Progenitor cell of endocrine pancreas (in vitro differentiated cells): ENCODE data around the gene FKBP1A. TPM values are rescaled to one million over a fixed set of nuclear protein-coding genes. Genes with fewer than 3 reads are reported as not detected.

Experiments
- DNase-seq: peaks from one replicate; pipeline ENCODE4 v3.0.0; 2021; ENCODE audit warnings: low spot score; ENCODE audit not compliant: unreplicated experiment
- H3K27ac Mint-ChIP-seq: 2 replicates; pipeline ENCODE4 v1.8.0; 2021; ENCODE audit warnings: mild to moderate bottlenecking, moderate library complexity, mixed read lengths
- H3K27me3 Mint-ChIP-seq: 2 replicates; pipeline ENCODE4 v1.8.0; 2021; ENCODE audit warnings: mixed read lengths
- H3K36me3 Mint-ChIP-seq: 2 replicates; pipeline ENCODE4 v1.8.0; 2022; ENCODE audit warnings: mixed read lengths; ENCODE audit not compliant: insufficient read depth
- H3K4me1 Mint-ChIP-seq: 2 replicates; pipeline ENCODE4 v1.8.0; 2021; ENCODE audit warnings: low read depth, mixed read lengths
- H3K4me3 Mint-ChIP-seq: 2 replicates; pipeline ENCODE4 v1.8.0; 2021; ENCODE audit warnings: low read depth, mild to moderate bottlenecking, moderate library complexity, mixed read lengths
- H3K9me3 Mint-ChIP-seq: 2 replicates; pipeline ENCODE4 v1.8.0; 2021; ENCODE audit warnings: low read depth, mixed read lengths
- total RNA-seq: library from RNA; stranded (reverse); gene quantifications from 2 replicates; pipeline ENCODE4 v1.2.1, GENCODE V29; 2021
- TF ChIP-seq, protein P1 (sequence below): fragments of 200-600 bp; sonication (generic); IDR thresholded peaks from one replicate; pipeline ENCODE4 v1.5.0; 2021; ENCODE audit warnings: antibody characterized with exemption, mild to moderate bottlenecking; ENCODE audit not compliant: unreplicated experiment

Gene FKBP1A
- total RNA-seq, 1 donor from 2014 or later, result 149 TPM

DNA sequence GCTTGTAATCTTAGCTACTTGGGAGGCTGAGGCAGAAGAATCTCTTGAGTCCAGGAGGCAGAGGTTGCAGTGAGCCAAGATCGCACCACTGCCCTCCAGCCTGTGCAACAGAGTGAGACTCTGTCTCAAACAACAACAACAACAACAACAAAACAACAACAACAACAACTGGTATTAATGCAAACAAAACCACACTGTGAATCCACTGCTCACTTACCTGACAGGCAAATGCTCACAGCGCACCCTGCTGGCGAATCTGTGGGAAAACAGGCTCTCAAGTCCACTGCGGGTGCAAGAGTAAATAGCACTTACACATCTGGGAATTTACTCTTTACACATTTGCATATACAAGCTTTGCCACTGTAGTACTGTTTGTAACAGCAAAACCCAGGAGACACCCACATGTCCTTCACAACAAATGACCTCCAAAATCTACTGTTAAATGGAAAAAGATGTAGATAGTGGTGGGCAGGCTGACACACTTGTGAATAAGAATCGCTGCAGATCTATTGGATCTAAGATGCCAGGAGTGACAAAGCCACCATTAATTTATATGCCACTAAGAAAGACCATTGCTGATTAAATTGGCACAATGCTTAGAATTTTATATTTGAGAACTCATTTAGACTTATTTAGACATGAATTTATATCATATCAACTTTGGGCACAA lies 44.5 kb upstream of the FKBP1A start:
- peaks cover 3% of the 10 kb centered on the region for H3K9me3 Mint-ChIP-seq
- peak; percentile 51 for DNase-seq
- no peak overlapping the region for H3K27ac Mint-ChIP-seq
- H3K4me1 Mint-ChIP-seq, result no peaks in the 10 kb centered on the region
- TF ChIP-seq, protein P1, sequence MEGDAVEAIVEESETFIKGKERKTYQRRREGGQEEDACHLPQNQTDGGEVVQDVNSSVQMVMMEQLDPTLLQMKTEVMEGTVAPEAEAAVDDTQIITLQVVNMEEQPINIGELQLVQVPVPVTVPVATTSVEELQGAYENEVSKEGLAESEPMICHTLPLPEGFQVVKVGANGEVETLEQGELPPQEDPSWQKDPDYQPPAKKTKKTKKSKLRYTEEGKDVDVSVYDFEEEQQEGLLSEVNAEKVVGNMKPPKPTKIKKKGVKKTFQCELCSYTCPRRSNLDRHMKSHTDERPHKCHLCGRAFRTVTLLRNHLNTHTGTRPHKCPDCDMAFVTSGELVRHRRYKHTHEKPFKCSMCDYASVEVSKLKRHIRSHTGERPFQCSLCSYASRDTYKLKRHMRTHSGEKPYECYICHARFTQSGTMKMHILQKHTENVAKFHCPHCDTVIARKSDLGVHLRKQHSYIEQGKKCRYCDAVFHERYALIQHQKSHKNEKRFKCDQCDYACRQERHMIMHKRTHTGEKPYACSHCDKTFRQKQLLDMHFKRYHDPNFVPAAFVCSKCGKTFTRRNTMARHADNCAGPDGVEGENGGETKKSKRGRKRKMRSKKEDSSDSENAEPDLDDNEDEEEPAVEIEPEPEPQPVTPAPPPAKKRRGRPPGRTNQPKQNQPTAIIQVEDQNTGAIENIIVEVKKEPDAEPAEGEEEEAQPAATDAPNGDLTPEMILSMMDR, result peak; percentile 85
- H3K27me3 Mint-ChIP-seq, result no peaks in the 10 kb centered on the region
- H3K36me3 Mint-ChIP-seq, result peaks cover 7% of the 10 kb centered on the region
- no peak overlapping the region for H3K4me3 Mint-ChIP-seq

DNA sequence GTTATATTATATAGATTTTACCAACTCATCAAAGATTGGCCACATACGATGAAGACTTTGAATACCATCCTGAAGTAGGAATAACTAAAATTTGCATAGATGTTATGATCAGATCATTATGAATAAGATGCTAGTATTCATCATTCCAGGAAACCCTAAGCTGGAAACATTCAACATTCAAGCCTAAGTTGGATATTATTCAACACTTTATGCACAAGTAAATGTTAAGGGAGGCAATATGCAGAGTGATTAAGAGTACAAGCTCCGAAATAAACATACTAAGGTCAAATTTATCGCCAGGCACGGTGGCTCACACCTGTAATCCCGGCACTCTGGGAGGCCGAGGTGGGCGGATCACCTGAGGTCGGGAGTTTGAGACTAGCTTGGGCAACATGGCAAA lies 43.4 kb upstream of the FKBP1A start:
- peaks cover 3% of the 10 kb centered on the region for H3K9me3 Mint-ChIP-seq
- no peak for DNase-seq
- H3K27me3 Mint-ChIP-seq, result no peaks in the 10 kb centered on the region
- H3K4me3 Mint-ChIP-seq, result no peak overlapping the region
- peaks cover 4% of the 10 kb centered on the region for H3K36me3 Mint-ChIP-seq
- TF ChIP-seq, protein P1, result no peak
- H3K27ac Mint-ChIP-seq, result no peak overlapping the region
- no peaks in the 10 kb centered on the region for H3K4me1 Mint-ChIP-seq

DNA sequence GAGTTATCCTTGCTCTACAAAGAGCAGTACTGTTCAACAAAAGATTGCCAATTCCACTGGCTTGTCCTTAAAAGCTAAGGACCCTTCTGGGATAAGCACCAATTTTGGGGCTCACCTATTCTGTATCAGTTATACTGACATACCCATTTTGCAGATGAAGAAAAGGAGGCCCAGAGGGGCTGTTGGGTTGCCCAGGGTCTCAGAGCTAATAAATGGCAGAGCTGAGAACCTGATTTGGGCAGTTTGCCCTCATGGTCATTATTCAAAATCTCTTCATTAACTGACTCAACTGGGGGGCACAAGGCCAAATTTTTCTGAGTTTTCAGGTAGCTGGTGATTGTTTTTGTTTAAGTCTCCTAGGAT lies 42.5 kb upstream of the FKBP1A start:
- peaks cover 4% of the 10 kb centered on the region for H3K36me3 Mint-ChIP-seq
- no peaks in the 10 kb centered on the region for H3K27me3 Mint-ChIP-seq
- no peak overlapping the region for H3K4me3 Mint-ChIP-seq
- peaks cover 3% of the 10 kb centered on the region for H3K9me3 Mint-ChIP-seq
- no peaks in the 10 kb centered on the region for H3K4me1 Mint-ChIP-seq
- H3K27ac Mint-ChIP-seq, result no peak overlapping the region
- DNase-seq, result no peak
- TF ChIP-seq, protein P1, result no peak

DNA sequence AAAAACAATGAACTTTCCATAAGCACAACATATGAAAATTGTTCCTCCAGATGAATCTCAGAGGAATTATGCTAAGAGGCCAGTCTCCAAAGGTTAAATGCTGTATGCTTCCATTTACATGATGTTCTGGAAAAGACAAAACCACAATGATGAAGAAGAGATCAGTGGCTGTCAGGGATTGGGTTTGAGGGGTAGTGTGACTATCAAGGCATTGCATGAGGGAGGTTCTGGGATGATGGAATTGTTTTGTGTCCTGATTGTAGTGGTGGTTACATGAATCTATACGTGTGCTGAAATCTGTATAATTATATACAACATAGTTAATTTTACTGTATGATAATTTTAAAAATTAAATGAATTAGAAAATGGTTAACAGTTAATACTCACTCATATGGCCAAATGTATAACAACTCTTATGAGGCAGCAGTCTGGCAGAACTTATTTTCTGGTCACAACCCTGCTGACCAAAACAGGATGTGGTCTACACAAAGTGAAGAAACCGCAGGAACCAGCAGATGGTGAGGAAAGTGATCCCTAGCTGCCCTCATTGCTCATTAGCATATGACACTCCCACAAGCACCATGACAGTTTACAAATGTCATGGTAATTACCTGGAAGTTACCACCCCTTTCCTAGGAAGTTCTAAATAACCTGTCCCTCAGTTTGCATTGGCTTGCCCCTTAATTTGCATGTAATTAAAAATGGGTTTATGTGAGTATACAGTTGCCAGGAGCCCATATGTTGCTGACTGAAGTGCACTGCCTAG lies 41.9 kb upstream of the FKBP1A start:
- H3K36me3 Mint-ChIP-seq, result peaks cover 4% of the 10 kb centered on the region
- H3K9me3 Mint-ChIP-seq, result peaks cover 3% of the 10 kb centered on the region
- H3K4me1 Mint-ChIP-seq, result no peaks in the 10 kb centered on the region
- no peak for DNase-seq
- H3K27ac Mint-ChIP-seq, result no peak overlapping the region
- TF ChIP-seq, protein P1, result no peak
- H3K27me3 Mint-ChIP-seq, result no peaks in the 10 kb centered on the region
- no peak overlapping the region for H3K4me3 Mint-ChIP-seq

DNA sequence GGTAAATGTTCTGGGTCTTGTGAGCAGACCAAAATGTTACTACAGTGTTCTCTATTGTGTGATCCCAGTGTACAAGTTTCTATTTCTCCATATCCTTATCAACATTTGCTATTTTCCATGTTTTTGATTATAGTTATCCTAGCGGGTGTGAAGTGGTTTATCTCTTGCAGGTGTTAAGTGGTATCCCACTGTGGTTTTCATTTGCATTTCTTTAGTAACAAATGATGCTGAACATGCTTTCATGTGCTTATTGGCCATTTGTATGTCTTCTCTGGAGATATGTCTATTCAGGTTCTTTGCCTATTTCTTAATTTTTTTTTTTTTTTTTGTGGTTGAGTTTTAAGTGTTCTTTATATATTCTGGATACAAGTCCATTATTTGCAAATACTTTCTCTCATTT lies 38.3 kb upstream of the FKBP1A start:
- Mint-ChIP-seq H3K4me1 (no peaks in the 10 kb centered on the region), H3K36me3 (peaks cover 4% of the 10 kb centered on the region), H3K4me3 (no peak overlapping the region), H3K9me3 (peaks cover 3% of the 10 kb centered on the region), H3K27me3 (no peaks in the 10 kb centered on the region), H3K27ac (no peak overlapping the region)
- no peak for DNase-seq
- TF ChIP-seq, protein P1, result no peak
